Measurements from ENCODE around the gene KIAA1755.
A peak's percentile ranks its signal among the peaks of the same experiment; 100 is the strongest.

Gene KIAA1755, protein sequence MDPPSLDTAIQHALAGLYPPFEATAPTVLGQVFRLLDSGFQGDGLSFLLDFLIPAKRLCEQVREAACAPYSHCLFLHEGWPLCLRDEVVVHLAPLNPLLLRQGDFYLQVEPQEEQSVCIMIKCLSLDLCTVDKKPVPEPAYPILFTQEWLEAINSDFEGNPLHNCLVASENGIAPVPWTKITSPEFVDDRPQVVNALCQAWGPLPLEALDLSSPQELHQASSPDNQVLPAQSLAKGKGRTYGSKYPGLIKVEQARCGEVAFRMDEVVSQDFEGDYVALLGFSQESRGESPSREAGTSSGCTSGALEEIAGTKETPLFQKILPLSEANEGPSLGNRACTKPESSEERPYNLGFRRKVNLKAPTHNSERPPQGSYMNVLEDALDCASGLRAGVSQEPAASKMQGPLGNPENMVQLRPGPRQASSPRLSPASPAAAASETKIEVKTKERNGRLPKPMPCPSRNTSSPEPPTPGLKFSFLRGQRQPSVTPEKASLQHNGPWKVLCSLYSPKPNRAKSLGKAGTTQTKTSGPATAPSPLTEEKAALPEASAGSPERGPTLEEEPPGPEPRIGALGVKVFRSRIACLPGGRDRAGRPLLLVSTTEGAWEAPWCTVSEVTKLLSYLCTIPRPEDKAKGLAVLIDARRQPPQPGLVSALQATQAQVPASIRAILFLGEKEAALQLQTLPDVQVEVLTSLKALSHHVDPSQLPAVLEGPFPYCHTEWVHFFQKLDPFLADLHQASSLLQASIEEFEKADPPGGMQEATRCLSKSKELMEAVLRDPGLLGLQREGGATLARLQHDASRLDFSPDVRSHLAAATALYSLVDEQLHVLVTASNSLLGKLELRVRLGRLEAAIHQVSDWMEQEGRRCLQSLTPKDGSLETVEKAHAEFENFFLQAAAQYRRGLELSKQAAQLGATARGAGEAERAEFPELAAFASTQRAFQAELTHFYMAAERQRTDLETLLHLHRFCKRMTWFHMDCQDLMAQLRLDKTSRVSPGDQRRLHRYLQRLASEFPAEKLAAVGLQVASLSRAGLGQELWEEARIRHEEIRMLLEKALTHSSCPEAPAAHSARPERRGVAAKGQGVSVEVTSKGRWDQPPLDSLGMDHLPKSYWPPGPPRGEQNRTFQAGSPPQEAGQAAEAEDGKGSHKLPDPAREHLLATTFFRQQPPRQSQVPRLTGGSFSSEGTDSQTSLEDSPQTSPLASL

DNA sequence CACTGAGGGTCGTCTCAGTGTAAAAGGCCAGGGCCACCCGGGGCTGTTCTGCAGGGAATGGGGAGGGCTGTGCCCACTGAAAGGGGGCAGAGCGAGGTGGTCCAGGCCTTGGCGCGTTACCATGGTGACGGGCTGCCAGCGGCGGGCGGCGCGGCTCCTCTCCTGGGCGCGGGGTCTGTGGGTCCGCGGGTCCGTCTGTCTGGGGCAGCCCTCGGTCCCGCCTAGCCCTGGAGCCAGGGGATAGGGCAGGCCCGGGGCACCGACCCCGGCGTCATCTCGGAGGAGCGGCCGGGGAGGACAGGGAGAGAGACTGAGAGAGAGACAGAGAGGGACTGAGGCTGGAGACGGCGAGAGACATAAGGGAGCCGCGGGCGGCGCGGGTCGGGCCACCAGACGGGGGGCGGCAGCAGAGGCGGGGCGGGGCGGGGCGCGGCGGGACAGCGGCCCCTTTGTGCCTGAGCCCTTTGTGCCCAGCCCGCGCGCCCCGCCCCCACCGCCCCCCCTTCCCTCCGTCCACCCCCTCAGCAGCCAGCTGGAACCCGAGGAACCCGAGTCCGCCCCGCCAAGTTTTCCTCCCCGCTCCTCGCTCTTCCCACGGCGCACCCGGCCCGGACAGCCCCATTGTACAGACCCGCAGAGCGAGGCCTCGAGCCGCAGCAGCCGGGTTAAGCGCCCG, at the start of gene KIAA1755:
Gene KIAA1755 (minus strand): TSS at position 358 of the 676 bp plus-strand sequence. CDS start 235 bp downstream, at position 123.
- no peak for DNase-seq

DNA sequence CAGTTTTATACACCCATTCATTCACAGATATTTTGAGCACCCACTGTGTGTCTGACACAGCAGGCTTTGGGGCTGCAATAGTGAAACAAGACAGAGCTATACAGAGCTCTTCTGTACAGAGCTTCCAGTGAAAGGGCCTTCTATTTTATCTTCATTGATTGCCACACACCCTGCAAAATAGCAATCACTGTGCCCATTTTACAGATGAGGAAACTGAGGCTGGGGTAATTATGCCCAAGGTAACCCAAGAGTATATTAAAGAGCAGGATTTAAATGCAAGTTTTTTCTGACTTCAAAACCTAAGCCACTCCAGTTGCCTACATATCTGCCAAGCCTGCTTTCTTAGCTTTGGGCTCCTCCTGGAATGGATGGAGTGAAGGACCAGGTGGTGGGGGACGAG, 47.9 kb upstream of the KIAA1755 start:
- DNase-seq: no peak

DNA sequence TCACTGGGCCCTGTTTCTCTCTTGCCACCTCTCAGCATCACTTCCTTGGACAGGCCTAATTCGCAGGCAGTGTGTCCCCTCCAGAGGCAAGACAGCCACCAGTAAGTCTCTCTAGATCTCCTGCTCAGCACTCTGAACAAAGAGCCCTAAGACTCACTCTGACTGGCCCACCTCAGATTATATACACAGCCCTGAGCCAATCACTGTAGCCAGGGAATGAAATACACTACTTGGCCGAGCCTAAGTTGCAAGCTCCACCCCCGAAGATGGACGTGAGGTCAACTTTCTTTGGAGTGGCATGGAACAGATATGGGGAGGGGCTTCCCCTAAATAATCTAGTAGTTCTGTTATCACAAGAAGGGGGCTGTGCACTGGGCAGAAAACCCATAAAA, 47.5 kb upstream of the KIAA1755 start:
- no peak for DNase-seq

DNA sequence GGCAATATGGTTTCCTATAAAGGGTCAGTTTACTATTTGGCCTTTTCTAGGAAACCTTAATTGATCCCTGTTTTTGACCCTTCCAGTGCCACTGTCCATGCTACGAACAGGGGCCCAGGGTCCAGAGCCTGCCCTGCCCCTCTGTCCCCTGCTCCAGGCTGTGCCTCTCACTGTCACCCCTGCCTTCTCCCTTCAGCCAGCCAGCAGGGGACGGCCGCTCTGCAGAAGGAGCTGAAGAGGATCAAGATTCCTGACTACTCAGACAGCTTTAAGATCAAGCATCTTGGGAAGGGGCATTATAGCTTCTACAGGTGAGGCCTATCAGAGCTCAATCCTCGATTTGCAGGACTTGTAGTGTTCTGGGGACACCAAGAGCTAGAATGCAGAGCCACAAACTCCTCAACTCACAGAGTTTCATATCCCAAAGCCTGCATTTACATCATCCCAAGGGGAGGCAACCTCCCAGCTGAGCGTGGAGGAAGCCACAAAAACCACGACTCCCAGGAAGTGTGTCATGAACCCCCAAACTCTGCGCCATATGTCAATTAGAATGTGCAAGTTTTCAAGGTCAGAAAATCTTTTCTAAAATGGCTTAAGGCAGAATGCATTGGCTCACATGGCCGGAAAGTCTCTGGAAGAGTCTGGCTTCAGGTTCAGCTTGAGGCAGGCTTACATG, 47.0 kb upstream of the KIAA1755 start:
- no peak for DNase-seq

DNA sequence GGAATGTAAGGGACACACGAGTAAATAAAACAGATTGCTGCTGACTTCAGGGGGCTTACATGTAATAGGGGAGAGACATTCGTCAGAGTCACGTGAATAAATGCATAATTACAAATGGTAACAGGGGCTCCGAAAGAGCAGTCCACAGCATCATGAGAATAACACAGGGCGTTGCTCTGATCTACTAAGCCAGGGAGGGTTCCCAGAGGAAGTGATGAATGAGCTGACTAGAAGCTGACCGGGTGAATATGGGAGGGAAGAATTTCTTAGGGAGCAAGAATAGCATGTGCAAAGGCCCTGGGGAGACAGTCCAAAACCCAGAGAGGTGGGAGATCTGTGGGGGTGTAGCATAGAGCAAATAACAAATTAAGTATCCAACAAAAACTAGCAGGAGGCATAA, 45.8 kb upstream of the KIAA1755 start:
- DNase-seq: no peak

DNA sequence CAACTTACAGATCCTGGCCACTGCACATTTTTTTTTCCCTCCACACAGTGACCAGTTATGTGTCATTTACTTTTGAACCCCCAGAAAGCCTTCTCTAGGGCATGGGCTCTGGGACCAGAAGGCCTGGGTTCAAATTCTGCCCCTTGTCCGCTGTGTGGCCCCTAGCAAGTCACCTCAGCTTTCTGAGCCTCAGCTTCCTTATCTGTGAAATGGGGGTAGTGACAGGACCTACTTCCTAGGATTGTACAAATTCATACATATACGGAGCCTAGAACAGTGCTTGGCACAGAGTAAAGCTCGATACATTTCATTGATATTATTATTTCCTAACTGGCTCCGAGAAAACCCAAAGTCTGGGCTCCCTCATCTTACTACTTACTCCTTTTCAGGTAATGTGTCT, 45.0 kb upstream of the KIAA1755 start:
- DNase-seq: no peak

DNA sequence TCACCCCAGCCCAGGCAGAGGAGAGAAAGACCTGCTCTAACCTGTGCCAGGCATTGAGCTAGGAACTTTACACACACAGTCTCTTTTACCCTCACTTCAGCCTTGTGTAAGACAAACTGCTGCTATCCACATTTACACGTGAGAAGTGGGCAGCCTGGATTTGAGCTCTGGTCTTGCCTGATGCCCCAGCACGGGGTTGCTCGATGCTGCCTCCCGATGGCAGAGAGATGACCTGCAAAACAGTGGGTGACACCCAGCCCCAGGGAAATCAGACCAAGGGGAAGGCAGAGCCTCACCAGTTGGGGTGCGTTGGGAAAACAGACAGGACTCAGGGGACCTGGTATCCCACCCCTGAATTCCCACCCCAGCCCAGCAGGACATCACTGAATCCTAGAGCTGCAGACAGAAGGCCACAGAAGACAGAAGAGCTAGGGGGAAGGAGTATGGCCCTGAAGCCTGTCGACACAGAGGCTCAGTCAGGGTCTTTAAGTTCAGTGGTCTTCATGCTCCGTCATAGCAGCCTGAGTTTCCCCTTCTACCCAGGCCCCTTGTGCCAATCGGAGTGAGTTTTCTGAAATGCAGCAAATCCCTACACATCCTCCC, 44.4 kb upstream of the KIAA1755 start:
- DNase-seq: peak; percentile 50

DNA sequence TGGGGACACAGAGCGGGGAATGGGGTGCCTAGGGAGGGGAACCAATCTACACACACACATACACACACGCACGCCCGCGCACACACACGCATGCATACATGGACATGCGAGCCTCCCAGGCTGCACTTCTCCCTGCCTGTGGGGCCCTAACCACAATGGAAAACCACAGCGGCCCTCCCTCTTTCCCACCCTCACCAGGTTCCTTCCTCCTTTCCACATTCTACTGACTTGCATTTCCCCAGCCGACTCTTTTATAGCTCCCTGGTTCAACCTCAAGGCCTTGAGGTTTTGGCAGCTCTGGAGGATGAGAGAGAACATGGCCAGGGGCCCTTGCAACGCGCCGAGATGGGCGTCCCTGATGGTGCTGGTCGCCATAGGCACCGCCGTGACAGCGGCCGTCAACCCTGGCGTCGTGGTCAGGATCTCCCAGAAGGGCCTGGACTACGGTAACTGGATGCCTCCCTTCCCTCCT, 43.4 kb upstream of the KIAA1755 start, which contains the start of gene BPI:
Gene BPI (plus strand): TSS at position 249 of the 472 bp plus-strand sequence. CDS start 68 bp downstream, at position 317.
- DNase-seq: peak; percentile 9

DNA sequence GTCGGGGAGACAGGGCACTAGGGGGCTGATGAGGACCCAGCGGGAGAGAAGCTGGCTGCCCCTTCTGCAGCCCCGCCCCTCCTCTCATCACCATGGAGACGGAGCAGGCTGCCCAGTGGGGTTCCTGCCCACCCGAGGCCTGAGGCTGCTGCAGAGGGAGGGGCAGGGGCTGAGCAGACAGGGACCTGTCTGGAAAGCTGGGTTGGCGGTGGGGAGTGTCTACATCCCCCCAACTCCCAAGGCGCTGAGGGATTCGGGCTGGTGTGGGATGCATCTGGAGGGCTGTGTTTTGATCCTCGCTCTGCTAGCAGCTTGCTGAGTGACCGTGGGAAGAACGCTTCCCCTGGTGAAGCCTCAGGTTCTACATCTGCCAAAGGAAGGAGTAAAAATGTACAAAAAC, 42.3 kb upstream of the KIAA1755 start:
- no peak for DNase-seq

DNA sequence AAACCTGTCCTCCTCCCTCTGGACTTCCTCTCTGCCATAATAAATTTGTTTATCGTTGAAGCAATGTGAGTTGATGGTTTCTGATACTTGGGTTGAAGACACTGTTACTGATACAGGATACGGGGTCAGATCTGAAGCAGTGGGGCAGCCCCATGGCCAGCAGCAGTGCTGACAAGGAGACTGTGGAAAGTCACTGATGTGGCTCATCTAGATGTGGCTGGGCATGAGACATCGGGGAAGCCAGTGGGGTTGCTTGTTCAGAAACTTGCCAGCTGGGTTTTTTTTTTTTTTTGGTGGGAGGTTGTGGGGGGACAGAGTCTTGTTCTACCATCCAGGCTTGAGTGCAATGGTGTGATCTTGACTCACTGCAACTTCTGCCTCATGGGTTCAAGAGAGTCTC, 40.8 kb upstream of the KIAA1755 start:
- DNase-seq: no peak

DNA sequence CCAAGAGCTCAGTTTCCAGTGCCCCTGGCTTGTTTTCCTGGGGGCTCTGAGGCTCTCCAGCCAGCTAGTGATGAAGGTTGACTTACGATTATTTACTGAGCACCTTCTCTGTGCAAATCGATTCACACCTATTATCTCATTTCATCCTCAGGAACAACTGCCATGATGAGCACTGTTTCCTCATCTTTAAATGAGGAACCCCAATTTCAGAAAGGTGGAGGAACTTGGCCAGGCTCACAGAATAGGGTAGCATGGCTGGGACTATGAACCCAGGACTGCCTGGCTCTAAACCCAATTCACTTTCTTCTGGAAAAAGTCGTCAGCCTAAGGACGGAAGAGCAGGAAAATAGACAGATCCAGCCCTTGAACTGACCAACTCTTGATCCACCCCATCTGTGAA, 39.9 kb upstream of the KIAA1755 start:
- DNase-seq: no peak

DNA sequence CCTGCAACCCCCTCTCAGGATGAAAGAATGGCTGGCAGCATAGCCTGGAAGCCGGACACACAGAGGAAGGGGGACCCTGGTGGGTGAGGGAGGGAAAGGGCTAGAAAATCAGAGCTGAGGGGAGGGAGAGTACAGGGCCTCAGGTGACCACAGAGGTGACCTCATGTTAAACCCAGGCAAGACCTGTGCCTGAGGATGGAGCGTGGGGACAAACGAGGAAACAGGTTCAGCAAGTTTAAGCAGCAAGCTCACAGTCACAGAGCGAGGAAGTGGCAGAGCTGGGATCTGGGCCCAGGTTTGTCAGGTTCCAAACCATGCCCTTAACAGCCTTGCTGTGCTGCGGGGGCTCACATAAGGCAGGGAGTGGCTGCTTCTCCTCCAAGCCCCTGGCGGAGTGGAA, 39.4 kb upstream of the KIAA1755 start:
- DNase-seq: no peak

DNA sequence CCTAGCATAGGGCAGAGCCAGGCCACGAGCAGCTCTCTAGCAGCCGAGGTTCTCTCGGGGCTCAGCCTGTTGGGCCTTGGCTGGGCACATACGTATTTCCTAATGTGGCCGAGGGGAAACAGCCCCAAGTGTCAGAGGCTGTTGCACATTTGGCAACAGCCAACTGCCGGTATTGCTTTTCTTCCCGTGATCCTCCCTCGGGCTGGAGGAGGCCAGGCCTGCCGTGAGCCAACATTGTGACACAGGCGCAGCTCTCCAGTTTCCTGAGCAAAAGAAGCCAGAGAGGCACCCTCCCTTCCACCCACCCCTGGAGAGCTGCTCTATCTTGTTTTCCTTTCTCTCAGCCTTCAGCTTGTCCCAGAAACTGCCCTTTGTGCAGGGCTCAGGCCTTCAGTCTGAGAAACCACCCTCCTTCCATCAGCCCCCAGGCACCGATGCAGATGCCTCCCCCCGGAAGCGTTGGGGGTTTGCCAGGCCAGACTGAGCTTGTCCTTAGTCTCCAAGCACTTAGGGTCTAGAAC, 38.3 kb upstream of the KIAA1755 start:
- no peak for DNase-seq

DNA sequence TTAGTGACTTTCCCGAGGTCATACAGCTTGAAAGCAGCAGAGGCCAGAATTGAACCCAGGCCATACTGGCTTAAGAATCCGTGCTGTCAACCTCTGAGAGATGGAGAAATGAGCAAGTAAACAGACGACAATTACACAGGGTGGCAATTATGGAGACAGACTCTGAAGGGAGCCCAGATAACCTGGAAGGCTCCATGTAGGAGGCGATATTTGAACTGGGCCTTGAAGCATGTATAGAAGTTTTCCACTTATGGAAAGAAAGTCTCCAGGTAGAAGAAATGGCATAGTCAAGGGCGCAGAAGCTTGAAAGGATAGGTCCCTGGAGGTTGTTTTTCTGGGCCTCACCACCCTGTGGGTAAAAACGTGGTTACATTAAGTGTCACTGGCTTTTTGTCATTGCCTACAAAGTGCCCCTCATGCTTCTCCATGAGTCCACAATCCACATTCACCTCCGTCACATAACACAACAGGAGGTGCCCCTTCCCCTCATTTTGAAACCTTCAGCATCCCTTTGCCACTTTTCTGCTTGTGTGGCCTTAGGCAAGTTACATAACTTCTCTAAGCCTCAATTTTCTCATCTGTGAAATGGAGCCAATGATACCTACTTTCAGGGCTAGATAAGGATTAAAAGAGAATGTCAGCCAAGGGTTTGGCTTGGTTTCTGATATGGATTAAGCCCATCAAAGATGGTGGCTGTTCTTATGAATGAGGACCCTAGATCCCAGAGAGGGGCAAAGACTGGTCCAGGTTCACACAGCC, 37.6 kb upstream of the KIAA1755 start:
- DNase-seq: no peak

DNA sequence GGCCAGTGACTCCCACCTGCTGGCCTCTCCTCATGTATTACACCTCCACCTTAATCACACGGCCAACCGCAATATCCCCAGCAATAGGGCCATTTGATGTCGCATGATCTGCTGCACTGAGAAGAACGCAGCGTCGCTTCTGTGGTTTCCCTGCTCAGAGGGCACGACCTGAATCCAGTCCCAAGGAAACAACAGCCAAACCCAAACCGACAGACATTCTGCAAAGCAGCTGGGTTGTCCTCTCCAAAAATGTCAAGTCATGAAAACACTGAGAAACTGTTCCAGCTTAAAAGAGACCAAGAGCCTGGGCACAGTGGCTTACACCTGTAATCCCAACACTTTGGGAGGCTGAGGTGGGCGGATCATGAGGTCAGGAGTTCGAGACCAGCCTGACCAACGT, 35.9 kb upstream of the KIAA1755 start:
- DNase-seq: no peak

DNA sequence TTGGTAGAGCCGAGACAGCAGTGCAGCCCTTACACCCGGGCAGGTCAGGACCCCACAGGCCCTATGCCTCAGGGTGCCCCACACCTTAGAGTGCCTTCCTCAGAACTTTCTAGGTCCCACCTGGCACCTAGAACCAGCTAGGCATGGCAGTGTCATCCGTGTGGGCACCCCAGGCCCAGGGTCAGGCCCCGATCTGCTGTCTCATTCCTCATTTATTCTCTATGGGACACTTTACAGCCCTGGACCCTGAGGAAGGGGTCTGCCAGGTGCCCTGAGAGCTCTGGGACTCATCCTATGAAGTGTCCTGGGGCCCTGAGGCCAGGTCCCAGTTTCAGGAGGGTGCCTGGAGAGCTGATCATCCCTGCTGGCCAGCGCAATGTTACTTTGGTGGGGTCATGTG, 35.3 kb upstream of the KIAA1755 start:
- no peak for DNase-seq

DNA sequence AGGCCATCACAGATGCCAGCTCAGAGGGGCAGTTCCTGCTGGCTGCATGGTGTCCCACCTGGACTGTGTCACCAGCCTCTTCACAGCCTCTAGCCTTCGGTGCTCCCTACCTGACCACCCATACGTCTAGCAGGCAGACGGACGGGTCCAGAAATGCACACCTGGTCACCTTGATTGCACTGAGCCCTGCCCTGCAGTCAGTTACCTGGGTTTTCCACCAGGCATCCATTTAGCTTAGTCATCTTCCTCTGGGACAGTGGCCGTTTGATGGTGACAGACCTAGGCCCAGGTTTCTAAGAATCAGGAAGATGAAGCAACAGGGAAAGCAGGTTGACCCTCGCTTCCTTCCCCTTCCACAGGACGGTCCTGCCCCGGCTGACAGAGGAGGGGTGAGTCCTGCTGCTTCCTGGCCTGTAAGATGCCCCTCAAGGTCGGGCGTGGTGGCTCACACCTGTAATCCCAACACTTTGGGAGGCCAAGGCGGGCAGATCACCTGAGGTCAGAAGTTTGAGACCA, 33.6 kb upstream of the KIAA1755 start:
- DNase-seq: no peak

DNA sequence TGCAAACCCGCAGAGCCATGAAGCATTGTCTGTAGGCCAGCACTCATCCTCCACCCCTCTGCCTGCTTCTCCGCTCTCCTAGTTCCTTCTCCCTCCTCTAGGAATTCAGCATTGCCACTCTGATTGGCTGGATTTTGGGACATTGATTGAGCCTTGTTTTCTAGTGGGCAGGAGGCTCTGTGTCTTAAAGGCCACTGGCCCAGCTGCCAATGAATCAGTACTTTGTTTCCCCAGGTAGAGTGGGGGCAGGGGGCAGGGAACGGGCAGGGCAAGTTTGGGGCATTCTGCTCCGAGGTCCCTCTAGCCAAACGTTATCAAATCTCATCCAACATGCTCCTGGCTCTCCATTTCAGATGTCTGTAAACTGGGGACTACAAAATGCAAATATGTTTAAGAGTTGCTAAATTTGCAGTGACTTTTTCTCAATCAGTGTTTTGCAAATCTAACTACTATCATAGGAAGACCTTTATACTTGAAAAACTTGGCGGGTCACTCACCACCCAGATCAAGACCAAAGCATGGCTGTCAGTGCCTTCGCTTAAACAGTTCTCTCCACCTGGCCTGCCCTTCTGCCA, 33.0 kb upstream of the KIAA1755 start:
- no peak for DNase-seq

DNA sequence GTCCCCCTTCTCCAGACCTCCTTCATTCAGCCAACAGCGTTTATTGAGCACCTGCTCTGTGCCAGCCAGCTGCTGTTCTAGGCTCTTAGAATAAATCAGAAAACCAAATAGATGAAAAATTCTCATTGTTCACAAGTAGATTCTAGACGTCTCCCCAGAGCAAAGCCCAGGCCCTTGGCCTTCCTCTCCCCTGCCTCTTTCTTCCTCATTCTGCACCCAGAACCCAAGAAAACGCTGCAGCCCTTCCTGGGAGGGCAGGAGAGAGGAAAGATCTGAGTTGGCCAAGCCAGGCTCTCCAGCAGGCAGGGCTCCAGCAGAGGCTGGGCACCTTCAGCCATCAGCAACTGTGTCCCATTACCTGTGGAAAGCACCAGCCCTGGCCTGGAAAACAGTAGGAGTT, 31.4 kb upstream of the KIAA1755 start:
- no peak for DNase-seq
